Natural killer cell (primary cell): ENCODE results near the gene RBM15B. TPM values are rescaled to one million over a fixed set of nuclear protein-coding genes. Genes with fewer than 3 reads are reported as not detected.

Source experiments
- ATAC-seq, 3 donors: fragments of 150-1000 bp in 2 of 3; fragments of 200-7000 bp in 1 of 3; cut with Tn5 transposase; 1 replicate in 1 of 3; 2 replicates in 2 of 3; pipeline ENCODE4 v1.10.0; 2021; ENCODE audit warnings: mild to moderate bottlenecking in 2 of 3, moderate library complexity in 2 of 3
- DNase-seq, 2 donors: peaks; one replicate each; pipeline versions ENCODE4 v3.0.0 to v3.0.0-alpha.2; 2013 to 2021; ENCODE audit warnings: mixed read lengths in 1 of 2
- H3K27ac ChIP-seq: one replicate; pipeline ENCODE4 v1.5.1; 2013; ENCODE audit warnings: mild to moderate bottlenecking, low read length
- H3K27me3 ChIP-seq: one replicate; pipeline ENCODE4 v1.6.1; 2013; ENCODE audit warnings: low read length; ENCODE audit not compliant: control insufficient read depth, insufficient read depth
- H3K36me3 ChIP-seq: one replicate; pipeline ENCODE4 v1.6.1; 2013; ENCODE audit warnings: low read length; ENCODE audit not compliant: control insufficient read depth, insufficient read depth
- H3K4me1 ChIP-seq: one replicate; pipeline ENCODE4 v1.6.1; 2013; ENCODE audit warnings: low read length; ENCODE audit not compliant: control insufficient read depth, insufficient read depth
- H3K4me3 ChIP-seq: one replicate; pipeline ENCODE4 v1.5.1; 2013; ENCODE audit warnings: low read length
- H3K9me3 ChIP-seq: one replicate; pipeline ENCODE4 v1.6.1; 2013; ENCODE audit warnings: low read length; ENCODE audit not compliant: control insufficient read depth, insufficient read depth
- H3K27ac Mint-ChIP-seq, 2 donors: one replicate each; pipeline ENCODE4 v1.8.0; 2022; ENCODE audit warnings: mild to moderate bottlenecking in 2 of 2, mixed read lengths in 2 of 2, moderate library complexity in 1 of 2
- H3K27me3 Mint-ChIP-seq, 2 donors: one replicate each; pipeline ENCODE4 v1.8.0; 2022; ENCODE audit warnings: low read depth in 2 of 2, mixed read lengths in 2 of 2
- H3K36me3 Mint-ChIP-seq: one replicate; pipeline ENCODE4 v1.8.0; 2022; ENCODE audit warnings: mixed read lengths
- H3K4me1 Mint-ChIP-seq, 2 donors: one replicate each; pipeline ENCODE4 v1.8.0; 2022; ENCODE audit warnings: mixed read lengths in 2 of 2
- H3K4me3 Mint-ChIP-seq: one replicate; pipeline ENCODE4 v1.8.0; 2022; ENCODE audit warnings: mild to moderate bottlenecking, moderate library complexity, mixed read lengths
- H3K9me3 Mint-ChIP-seq, 2 donors: one replicate each; pipeline ENCODE4 v1.8.0; 2022; ENCODE audit warnings: mixed read lengths in 2 of 2
- CTCF ChIP-seq: fragments of 200-600 bp; IDR thresholded peaks from one replicate; pipeline ENCODE4 v1.8.0; 2022; ENCODE audit warnings: antibody characterized with exemption
- WGBS: methylation state at CpG from one replicate; pipeline ENCODE4 v1.1.7; 2013; ENCODE audit warnings: missing lambda C conversion rate; ENCODE audit not compliant: insufficient coverage; 5-methylcytosine and 5-hydroxymethylcytosine counted together
- intact Hi-C: fragments of 100-400 bp; cut with micrococcal nuclease; formaldehyde crosslinking; loops from one replicate; pipeline ENCODE4 v1.14.2; 2022
- total RNA-seq, 4 donors: library from RNA; stranded (reverse); fragments of 120-200 nt in 1 of 4; gene quantifications; one replicate each; pipeline versions ENCODE4 v1.2.3 to v1.2.4, GENCODE V29; 2013 to 2022

Gene RBM15B
- 10 to 100 TPM; 23.7 to 29.0 (median 28.6) TPM for total RNA-seq
- 17.7 TPM for total RNA-seq (2013)

- Histone ChIP-seq H3K27ac (peak within 1 kb of the TSS; percentile 77), H3K36me3 (peaks cover 58% of the 10 kb centered on the region), H3K4me3 (peak within 1 kb of the TSS; percentile 47), H3K4me1 (peaks cover 64% of the 10 kb centered on the region), H3K27me3 (no peaks in the 10 kb centered on the region), H3K9me3 (no peaks in the 10 kb centered on the region)
- Mint-ChIP-seq H3K27me3 (no peaks in the 10 kb centered on the region), H3K27ac (peak within 1 kb of the TSS; percentile 81 to 82), H3K4me3 (peak within 1 kb of the TSS; percentile 81), H3K9me3 (no peaks in the 10 kb centered on the region), H3K36me3 (peaks cover 6% of the 10 kb centered on the region), H3K4me1 (peaks cover 40 to 51% of the 10 kb centered on the region in 2 donors)
- peak; percentile 97 to 98 for DNase-seq
- WGBS: under 1% methylated on average over 83 of the region's 83 CpGs
- TF ChIP-seq CTCF: peak; percentile 82
- intact Hi-C loops: loop anchor here (1.0 to 2.0 kb wide), 3 partner anchors 109 to 774 kb away; partner anchors contain the start of genes DCAF1 and MAPKAPK3
- ATAC-seq: peak; percentile 93 to 99 (median 94)
Measured at GRCh38 chr3:51391075-51391565, at the start of gene RBM15B. Gene RBM15B (plus strand): TSS chr3:51391285. CDS start chr3:51391400, 115 bp downstream.

GRCh38 chr3:51343918-51344687 lies 47.0 kb upstream of the RBM15B start:
- Histone ChIP-seq H3K9me3 (no peaks in the 10 kb centered on the region), H3K36me3 (no peaks in the 10 kb centered on the region), H3K4me3 (no peak overlapping the region), H3K27ac (no peak overlapping the region), H3K27me3 (no peaks in the 10 kb centered on the region), H3K4me1 (no peaks in the 10 kb centered on the region)
- 89% methylated on average over 7 of the region's 7 CpGs for WGBS
- Mint-ChIP-seq H3K36me3 (no peaks in the 10 kb centered on the region), H3K27me3 (no peaks in the 10 kb centered on the region), H3K9me3 (no peaks in the 10 kb centered on the region), H3K4me1 (no peaks in the 10 kb centered on the region), H3K4me3 (no peak overlapping the region), H3K27ac (no peak overlapping the region)
- no peak for TF ChIP-seq CTCF
- intact Hi-C loops: no loop called here
- DNase-seq (no peak), ATAC-seq (no peak)

GRCh38 chr3:51350751-51351150 lies 40.3 kb upstream of the RBM15B start:
- Mint-ChIP-seq H3K27me3 (peaks cover 0 to 3% of the 10 kb centered on the region in 2 donors), H3K4me1 (no peaks in the 10 kb centered on the region), H3K9me3 (no peaks in the 10 kb centered on the region), H3K4me3 (no peak overlapping the region), H3K27ac (no peak overlapping the region), H3K36me3 (no peaks in the 10 kb centered on the region)
- H3K9me3 ChIP-seq: no peaks in the 10 kb centered on the region
- DNase-seq (no peak), ATAC-seq (no peak)
- TF ChIP-seq CTCF: no peak
- H3K4me1 ChIP-seq: no peaks in the 10 kb centered on the region
- intact Hi-C loops: no loop called here
- no peak overlapping the region for H3K4me3 ChIP-seq
- H3K27ac ChIP-seq: no peak overlapping the region
- H3K36me3 ChIP-seq: no peaks in the 10 kb centered on the region
- no peaks in the 10 kb centered on the region for H3K27me3 ChIP-seq
- WGBS: 100% methylated on average over 1 of the region's 1 CpG
